AG10803 (cell line): ENCODE results near the gene ENPP7.

Experiments used
- DNase-seq: peaks from one replicate; pipeline ENCODE4 v3.0.0; 2010; ENCODE audit warnings: low read depth
- H3K4me3 ChIP-seq: 2 replicates; pipeline ENCODE4 v1.5.1; 2011; ENCODE audit warnings: mild to moderate bottlenecking, low read length, control low read depth
- CTCF ChIP-seq: conservative IDR thresholded peaks from 2 replicates; pipeline ENCODE4 v1.5.1; 2011; ENCODE audit warnings: mild to moderate bottlenecking, low read length, control low read depth, inconsistent platforms

ENPP7 gene

GRCh38 chr17:79779084-79779529 is 48.4 kb downstream of the ENPP7 start:
- TF ChIP-seq CTCF, result no peak
- DNase-seq, result no peak
- no peak overlapping the region for H3K4me3 ChIP-seq

- TF ChIP-seq CTCF, result no peak
- H3K4me3 ChIP-seq, result no peak overlapping the region
- DNase-seq, result no peak
Observed at GRCh38 chr17:79779661-79780365, 49.1 kb downstream of the ENPP7 start.

- TF ChIP-seq CTCF, result no peak
- no peak for DNase-seq
- no peak overlapping the region for H3K4me3 ChIP-seq
Observed at GRCh38 chr17:79781012-79781650, 50.4 kb downstream of the ENPP7 start.

- H3K4me3 ChIP-seq, result no peak overlapping the region
- no peak for TF ChIP-seq CTCF
- DNase-seq, result no peak
Observed at GRCh38 chr17:79781736-79782575, 51.2 kb downstream of the ENPP7 start.

- TF ChIP-seq CTCF, result no peak
Observed at GRCh38 chr17:79783891-79784290, 53.1 kb downstream of the ENPP7 start.

GRCh38 chr17:79784353-79785016 is 53.7 kb downstream of the ENPP7 start:
- H3K4me3 ChIP-seq, result no peak overlapping the region
- no peak for TF ChIP-seq CTCF
- no peak for DNase-seq

More at GRCh38 chr17:79783891-79784290, 53.1 kb downstream of the ENPP7 start:
- no peak for DNase-seq
- no peak overlapping the region for H3K4me3 ChIP-seq
